Adipose tissue (tissue), 3 donors: ENCODE data around the gene TMEM184A. TPM values are rescaled to one million over a fixed set of nuclear protein-coding genes. Genes with fewer than 3 reads are reported as not detected.

Experiments
- H3K27ac ChIP-seq: one replicate; pipeline ENCODE4 v1.5.1; 2013; ENCODE audit warnings: low read depth, low read length
- WGBS, 3 donors: extraction: QIAGEN DNeasy Blood & Tissue Kit; methylation state at CpG; one replicate each; pipeline ENCODE4 v1.1.7; 2013; 5-methylcytosine and 5-hydroxymethylcytosine counted together
- polyA plus RNA-seq, 3 donors: library from polyadenylated mRNA; stranded (reverse); fragments of 200-250 nt; gene quantifications; one replicate each; pipeline ENCODE4 v1.2.3, GENCODE V29; 2013
- donor health status: healthy with polysubstance abuse.
- donor health status: Bipolar disorder and iron deficiency.
- donor health status: healthy.

TMEM184A gene
- polyA plus RNA-seq, 3 donors = 0.34 to 16.8 (median 0.91) TPM

DNA sequence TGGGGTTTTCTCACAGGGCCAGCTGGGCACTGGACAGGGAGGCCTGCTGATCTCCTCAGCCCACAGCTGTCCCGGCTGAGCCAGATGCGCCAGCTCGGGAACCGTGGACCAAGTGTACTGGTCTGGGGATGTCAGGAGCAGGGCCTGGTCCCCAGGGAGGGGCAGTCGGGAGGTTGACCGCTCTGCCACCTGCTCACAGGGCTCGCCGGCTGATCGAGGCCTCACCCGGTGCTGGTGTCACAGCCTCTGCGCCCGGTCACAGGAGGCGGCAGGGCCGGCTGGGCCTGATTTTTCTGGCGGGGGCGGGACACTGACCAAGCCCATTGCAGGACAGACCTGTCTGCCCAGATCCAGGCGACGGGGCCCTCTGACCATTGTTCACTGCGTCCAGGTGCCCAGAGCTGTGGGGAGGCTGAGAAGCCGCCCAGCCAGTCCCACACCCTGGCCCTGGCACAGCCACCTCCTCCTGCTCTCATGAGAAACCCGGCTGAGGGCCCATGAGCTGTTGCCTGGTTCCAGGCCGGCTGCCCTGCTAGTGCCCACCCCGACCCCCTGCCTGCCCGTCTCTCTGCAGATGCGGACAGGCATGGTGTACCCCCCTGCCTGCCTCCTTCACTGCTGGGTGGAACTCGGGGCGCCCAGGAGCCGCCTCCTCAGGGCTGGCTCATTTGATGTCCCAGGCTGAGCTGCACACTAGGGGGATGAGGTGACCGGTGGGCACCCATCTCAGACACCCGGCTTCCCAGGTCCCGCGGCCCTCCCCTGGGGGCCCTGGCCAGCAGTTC lies 3.0 kb upstream of the TMEM184A start:
- H3K27ac ChIP-seq = no peak overlapping the region
- WGBS, 3 donors = 85 to 92% (median 86%) methylated on average over 30 to 32 of the region's 32 CpGs

DNA sequence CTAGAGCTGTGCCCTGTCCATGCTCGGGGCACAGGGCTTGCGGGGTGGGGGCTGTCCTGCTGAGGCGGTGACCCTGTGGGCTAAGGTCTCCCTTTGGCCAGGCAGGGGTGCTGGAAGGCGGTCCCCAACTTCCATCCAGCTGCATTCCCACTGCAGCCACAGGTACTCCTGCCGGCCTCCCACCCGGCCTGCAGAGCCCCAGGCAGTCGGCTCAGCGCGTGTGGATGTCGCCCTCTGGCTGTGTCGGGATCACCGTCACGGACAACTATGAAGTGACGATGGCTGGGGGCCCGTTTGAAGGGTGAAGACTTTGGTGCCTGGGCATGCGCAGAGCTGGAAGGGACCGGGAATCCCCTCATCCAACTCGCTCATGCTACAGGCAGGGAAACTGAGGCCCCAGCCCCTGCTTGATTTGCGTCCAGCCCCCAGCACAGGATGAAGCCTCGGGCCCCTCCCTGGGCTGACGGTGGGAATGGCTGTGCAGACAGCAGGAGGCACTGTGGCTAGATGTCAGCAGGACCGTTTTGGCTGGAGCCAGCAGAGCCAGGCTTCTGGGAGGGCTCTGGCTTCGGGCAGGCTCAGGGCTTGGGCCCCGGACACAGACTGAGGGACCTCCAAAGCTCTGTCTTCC lies 2.3 kb upstream of the TMEM184A start:
- no peak overlapping the region for H3K27ac ChIP-seq
- WGBS, 3 donors = 47 to 72% (median 65%) methylated on average over 24 of the region's 24 CpGs

DNA sequence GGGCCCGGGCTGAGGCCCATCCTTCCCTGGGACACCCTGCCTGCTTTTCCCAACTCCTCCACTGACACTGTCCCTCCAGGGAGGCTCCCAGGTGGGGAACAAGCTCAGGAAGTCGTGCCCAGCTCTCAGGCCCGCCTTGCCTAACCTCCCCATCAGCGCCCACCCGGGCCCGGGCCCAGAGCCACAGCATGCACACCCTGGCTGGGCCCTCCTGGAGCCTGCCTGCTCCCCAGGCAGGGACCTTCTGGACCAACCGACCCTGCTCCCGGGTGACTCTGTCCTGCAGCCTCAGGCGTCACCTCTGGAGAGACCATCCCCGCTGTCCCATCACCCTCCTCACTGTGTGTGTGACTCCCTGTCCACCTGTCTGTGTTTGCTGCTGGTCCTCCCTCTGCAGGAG lies 1.8 kb upstream of the TMEM184A start:
- 88 to 91% (median 89%) methylated on average over 8 to 10 of the region's 10 CpGs for WGBS, 3 donors
- H3K27ac ChIP-seq = no peak overlapping the region

DNA sequence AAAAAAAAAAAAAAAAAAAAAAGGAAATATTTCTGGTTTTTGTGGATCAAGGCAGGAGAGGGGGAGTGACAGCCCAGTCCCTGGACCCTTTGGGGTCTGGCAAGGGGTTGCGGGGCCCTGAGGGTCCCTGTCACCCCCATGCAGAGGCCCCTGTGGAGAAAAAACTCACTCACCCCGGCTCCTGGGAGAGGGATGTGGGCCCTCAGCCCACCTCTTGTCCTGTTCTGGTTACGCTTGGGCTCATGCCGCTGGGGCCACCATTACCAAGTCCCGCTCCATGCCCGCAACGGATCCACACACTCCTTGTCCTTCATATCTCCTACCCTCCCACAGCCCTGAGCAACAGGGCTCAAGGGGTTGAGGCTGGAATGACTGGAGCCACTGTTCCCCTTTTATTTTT lies 1.0 kb upstream of the TMEM184A start:
- WGBS, 3 donors = 92 to 99% (median 98%) methylated on average over 7 of the region's 7 CpGs
- H3K27ac ChIP-seq = no peak overlapping the region

DNA sequence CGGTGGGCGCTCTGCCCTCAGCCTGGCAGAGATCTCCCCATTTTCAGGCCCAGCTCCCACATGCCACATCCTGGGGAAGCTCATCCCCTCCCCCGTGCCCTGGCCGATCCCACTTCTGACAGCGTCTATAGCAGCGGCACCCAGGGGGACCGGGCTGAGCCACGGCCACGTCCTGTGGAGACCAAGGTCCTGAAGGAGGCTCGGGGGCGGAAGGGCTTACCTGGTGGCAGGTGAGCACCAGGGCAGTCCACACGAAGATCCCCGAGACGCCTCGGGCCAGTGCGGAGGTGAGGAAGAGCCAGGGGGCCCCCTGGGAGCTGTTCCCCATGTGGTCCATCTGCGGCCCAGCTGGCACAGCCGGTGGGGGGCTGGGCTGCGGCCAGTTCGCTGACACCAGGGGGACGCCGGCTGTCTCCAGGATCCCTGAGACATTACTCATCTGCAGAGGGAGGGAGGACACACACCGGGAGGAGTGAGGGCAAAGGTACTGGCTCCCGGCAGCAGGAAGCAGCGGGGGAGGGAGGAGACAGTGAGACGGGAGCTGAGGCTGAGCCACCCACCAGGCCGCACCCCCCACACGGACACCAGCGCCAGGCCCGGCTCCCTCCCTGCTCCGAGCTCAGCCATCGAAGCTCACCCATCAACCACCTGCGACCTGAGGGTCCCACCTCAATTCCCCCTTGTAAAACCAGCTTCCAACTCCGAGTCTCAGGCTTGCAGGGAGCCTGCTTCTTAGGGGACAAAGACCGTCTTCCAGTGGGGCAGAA lies 776 bp downstream of the TMEM184A start:
- no peak overlapping the region for H3K27ac ChIP-seq
- WGBS, 3 donors = 16 to 41% (median 24%) methylated on average over 32 to 35 of the region's 35 CpGs

DNA sequence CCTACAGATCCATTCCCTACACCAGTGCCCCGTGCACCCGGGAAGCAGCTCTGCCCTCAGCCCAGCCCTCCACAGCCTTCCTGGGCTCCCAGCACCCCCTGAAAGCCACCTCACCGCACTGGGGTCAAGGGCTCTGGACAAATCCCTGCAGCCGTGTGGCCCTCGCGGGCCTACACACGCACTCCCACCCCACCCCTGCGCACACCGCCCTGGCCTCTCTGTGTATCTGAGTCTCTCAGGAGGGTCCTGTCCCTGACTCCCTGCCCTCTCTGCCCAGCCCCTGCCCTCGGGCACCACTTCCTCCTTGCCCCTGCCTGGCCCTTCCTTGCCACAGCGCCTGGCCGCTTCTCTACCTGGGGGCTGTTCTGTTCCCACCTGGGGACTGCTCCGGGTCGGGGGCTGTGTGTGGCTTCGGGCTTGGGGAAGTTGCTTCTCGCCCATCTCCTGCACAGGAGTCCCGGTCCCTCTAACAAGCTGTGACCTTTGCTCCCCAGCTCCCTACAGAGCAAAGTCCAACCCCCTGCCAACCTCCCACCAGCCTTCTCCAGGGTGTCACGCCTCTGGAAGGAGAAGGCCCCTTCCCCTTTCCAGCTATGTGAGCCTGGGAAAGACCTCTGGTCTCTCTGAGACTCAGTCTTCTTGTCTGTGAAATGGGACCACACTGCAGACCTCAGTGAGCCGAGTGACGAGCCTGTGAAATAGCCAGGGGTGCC lies 1.5 kb downstream of the TMEM184A start:
- 62 to 77% (median 76%) methylated on average over 20 of the region's 20 CpGs for WGBS, 3 donors
- H3K27ac ChIP-seq = no peak overlapping the region

DNA sequence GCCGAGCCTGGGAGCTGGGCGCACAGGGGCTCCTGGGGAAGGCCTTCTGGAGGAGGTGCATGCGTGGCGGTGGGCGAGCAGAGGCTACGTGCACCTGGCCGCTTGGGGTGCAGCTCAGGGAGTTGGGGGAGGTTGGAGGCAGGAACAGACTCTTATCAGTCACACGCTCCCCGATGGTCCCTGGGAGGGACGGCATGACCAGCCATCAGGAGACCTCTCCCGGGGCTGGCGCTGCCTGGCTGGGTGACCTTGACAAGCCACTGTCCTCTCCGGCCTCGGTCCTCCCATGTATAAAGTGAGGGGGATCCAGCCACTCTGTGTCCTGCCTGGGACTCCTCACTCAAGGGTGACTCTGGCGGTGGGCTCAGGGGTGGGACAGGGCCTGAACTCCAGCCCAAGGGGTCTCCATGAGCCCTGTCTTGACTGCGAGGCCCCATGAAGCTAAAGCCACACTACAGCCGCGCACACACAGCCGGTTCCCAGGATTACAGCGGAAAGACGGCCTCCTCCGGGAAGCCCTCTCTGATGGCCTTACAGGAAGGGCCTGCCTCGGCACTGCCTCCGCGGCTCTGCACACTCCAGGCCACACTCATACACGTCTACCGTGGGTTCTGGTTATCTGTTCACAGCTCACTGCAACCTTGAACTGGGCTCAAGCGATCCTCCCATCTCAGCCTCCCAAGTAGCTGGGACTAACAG lies 2.3 kb downstream of the TMEM184A start:
- WGBS, 3 donors = 73 to 89% (median 88%) methylated on average over 28 of the region's 28 CpGs
- no peak overlapping the region for H3K27ac ChIP-seq

DNA sequence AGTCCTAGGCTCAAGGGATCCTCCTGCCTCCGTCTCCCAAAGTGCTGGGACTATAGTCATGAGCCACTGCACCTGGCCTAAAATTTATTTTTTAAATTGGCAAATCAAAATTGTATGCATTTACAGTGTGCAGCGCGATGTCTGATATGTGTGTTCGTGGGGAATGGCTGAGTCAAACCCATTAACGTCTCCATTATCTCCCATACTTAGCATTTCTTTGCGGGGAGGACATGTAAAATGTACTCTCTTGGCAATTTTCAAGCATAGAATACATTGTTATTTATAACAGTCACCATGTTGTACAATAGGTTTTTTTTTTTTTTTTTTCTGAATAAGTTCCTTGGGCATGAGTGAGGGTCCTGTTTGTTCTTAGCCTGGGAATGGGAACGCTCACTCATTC lies 3.8 kb downstream of the TMEM184A start:
- WGBS, 3 donors = 73 to 87% (median 79%) methylated on average over 7 of the region's 7 CpGs
- H3K27ac ChIP-seq = no peak overlapping the region

DNA sequence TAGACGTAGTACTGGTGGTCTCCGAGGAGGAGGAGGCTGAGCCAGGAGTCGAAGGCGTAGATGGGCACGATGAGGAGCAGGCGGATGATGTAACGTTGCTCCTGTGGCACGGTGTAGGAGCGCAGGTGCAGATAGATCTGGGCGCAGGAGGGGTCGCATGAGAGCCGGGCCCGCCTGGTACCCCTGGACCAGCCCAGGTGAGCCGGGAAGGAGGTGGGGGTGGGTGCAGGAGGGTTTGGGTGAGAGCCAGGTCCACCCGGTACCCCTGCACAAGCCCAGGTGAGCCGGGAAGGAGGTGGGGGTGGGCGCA lies 5.2 kb downstream of the TMEM184A start:
- 88 to 95% (median 94%) methylated on average over 17 of the region's 17 CpGs for WGBS, 3 donors
- no peak overlapping the region for H3K27ac ChIP-seq

DNA sequence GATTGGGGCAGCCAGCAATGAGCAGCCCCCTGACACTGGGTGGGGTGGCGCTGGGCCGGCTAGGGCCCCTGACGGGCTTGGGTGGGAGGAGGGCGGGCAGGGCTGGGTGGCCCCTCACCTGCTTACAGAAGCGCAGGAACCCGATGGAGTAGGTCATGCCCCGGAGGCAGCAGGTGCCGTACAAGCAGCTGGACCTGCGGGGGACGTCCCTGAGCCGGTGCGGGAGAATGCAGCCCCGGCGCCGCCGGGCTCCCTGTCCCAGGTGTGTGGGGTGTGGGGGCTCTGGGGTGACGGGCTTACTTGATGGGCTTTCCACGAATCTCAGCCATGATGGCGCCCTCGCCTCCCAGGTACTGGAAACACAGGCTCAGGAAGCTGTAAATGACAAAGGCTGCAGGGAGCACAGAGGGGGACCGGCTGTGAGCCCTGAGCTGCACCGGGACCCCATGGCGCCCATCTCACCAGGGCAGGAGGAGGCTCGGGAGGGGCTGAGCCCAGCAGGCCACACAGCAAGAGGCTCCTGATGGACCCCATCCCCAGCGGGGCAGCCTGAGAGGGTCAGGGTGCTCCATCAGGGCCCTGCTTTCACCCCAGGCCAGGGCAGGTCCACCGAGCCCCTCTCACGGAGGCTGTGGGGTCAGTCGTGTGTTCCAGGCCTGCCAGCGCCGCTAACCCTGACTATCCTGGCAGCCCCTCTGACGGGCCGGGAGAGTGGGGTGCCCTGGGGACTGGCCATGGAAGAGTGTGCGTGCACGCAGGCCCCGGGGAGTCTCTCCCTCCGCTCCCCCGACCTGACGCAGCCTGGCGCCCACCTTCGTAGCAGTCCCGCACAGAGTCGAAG lies 5.8 kb downstream of the TMEM184A start:
- no peak overlapping the region for H3K27ac ChIP-seq
- WGBS, 3 donors = 86 to 93% (median 89%) methylated on average over 42 of the region's 42 CpGs

DNA sequence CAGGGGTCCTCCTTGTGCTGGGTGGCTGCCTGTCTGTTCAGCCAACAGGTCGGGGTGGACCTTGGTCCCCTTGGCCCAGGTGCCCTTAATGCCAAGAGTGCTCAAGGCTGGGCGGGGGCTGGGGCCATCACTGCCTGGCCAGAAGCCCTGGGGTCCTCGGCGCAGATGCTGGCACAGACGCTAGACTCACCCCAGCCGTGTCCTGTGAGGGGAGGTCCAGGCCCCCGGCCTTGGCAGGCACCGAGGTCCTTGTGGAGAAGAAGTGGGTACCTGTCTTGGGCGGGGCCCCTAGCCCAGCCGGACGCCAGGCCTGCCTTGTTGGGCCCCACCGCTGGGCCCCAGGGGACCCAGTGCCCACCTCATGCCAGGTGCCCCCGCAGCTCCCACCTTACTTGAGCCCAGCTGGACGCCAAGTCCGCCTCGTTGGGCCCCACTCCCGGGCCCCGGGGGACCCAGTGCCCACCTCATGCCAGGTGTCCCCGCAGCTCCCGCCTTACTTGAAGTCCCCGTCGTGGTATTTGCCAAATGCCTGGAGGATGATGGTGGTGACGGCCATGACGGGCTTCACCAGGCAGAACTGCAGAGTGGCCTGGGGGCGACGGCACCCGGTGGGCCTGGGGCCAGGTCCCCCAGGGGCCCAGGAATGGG lies 6.5 kb downstream of the TMEM184A start:
- 88 to 93% (median 89%) methylated on average over 27 of the region's 27 CpGs for WGBS, 3 donors
- no peak overlapping the region for H3K27ac ChIP-seq

DNA sequence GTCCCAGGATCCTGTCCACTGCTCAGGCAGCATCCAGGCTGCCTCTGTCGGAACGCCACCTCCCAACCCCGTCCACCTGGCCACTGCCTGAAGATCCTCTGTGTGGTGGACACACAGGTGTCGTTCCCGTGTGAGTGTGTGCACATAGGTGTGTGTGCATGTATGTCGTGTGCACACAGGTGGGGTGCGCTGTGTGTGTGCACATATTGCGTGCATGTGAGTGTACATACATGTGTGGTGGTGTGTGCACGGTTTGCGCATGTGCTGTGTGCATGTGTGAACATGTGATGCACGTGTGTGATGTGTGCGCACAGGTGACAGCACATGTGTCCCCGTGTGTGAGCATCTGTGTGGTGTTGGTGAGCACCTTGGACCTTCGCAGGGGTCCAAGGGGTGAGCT lies 7.1 kb downstream of the TMEM184A start:
- H3K27ac ChIP-seq = no peak overlapping the region
- WGBS, 3 donors = 85 to 92% (median 85%) methylated on average over 14 of the region's 14 CpGs

DNA sequence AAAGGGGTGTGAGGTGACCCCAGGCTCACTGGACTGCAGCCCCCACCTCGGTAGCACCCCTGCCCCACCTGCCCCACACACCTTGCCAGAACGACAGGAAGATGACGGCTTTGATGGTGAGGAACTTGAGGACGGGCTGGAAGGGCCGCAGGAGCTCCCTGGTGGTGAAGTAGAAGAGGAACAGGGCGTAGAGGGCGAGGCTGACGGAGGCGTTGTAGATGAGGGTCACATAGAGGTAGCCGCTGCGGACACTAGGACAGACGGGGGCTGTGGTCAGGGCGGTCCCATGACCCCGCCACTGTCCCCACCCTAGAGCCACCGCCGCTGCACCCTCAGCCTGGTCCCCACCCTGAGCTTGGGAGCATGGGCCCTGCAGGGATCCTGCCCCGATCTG lies 7.6 kb downstream of the TMEM184A start:
- H3K27ac ChIP-seq = no peak overlapping the region
- WGBS, 3 donors = 68 to 73% (median 69%) methylated on average over 16 to 17 of the region's 17 CpGs

DNA sequence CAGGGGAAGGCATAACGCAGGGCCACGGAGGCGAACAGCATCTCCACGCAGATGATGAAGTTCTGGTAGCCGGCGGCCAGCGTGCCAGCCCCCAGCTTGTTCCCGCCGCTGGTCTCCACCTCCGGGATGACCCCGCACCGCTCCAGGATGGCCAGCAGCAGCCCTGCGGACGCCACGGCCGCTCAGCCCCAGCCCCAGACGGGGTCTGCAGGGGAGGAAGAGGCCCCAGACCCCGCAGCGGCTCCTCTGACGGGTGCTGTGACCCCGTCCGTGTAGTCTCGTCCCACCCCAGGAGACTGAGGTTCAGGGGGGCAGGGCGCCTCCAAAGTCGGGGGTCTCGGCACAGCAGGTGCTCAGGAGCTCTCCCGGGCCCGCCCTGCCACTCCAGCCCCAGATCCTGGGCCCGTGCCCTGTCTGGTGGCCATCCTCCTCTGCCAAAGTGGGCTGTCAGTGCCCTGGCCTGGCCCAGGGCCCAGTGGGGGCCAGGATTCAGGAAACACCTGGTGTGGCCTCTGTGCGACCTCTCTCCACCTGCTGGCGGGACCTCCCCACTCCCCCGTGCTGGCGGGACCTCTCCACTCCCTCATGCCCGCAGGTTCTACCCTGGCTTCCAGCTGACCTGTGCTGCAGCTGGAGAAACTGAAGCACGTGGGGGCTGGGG lies 8.1 kb downstream of the TMEM184A start:
- WGBS, 3 donors = 77 to 86% (median 77%) methylated on average over 23 to 35 of the region's 35 CpGs
- H3K27ac ChIP-seq = no peak overlapping the region

DNA sequence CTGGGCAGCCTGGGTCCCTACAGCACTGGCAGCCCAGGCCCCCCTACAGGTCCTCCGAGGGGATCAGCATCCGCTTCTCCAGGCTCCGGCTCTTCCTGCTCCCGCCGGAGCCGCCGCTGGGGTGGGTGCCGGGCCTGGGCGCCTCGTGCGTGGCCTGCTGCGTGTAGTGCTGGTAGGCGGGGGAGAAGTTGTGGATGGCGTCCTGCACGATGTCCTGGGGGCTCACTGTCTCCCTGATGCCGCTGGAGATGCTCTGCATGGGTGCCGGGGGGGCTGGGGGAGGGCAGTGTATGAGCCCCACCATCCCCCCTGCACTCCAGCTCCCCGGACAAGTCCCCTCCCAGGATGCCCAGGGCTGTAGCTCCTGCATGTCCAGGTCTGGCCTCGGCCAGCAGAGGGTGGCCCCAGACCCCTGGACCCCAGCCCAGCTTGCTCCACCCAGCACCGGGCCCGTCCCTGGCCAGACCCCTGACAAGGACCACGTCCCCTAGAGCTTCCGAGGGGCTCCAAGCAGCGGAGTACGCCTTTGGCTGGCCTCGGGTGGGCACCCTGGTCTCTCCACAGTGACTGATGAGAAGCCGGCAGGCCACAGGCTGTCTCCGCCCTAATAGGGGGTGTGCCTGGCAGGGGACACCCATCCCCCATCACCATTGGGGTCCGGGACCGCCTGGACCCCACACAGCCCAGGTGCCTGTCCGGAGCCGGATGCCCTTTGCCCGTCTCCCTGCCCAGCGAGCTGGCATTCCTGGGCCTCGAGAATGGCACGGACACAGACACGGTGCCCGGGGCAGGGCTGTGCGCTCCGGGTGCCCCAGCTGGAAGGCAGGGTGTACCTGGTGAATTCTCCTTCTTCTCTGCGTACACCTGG lies 8.9 kb downstream of the TMEM184A start:
- H3K27ac ChIP-seq = no peak overlapping the region
- 83 to 93% (median 87%) methylated on average over 34 to 41 of the region's 41 CpGs for WGBS, 3 donors
